K562 (cell line): ENCODE data around the gene CTSH. TPM values are rescaled to one million over a fixed set of nuclear protein-coding genes. Genes with fewer than 3 reads are reported as not detected.

ENCODE experiments used
- ATAC-seq: fragments of 200-7000 bp; cut with Tn5 transposase; 3 replicates; pipeline ENCODE4 v1.9.1; 2020; ENCODE audit warnings: moderate library complexity
- BruUV-seq: library from RNA; stranded (reverse); fragments of 400-500 nt; replicated peaks from 2 replicates; lab custom pipeline; 2021; lab: Mats Ljungman, UMichigan
- CTCF ChIA-PET: fragments of 300-600 bp; formaldehyde crosslinking; extraction: SDS; loops from one replicate; lab custom pipeline; 2021; ENCODE audit warnings: low intra/inter-chr PET ratio; lab: Yijun Ruan, JAX
- POLR2A ChIA-PET: fragments of 300-600, 350-650 bp; sonication (Branson Sonifier 250); formaldehyde crosslinking; extraction: SDS; loops from one replicate; lab custom pipeline; 2021; ENCODE audit warnings: antibody characterized with exemption, inconsistent platforms; lab: Yijun Ruan, JAX
- DNase-seq, 4 experiments: peaks; one replicate each; pipeline versions ENCODE4 v3.0.0 to v3.0.0-alpha.2; 2011 to 2018; ENCODE audit warnings: low spot score in 3 of 4, mixed read lengths in 3 of 4; ENCODE audit errors: extremely low read depth in 1 of 4
- FAIRE-seq: peaks from 2 replicates; lab custom pipeline; 2011; peaks lifted over from hg19 to GRCh38; lab: Jason Lieb, UNC
- H2AFZ ChIP-seq: 2 replicates; pipeline ENCODE4 v1.6.0; 2011; ENCODE audit warnings: low read depth, low read length, control low read depth, inconsistent platforms
- H3K27ac ChIP-seq: fragments of 200-600 bp; 3 replicates; pipeline ENCODE4 v1.8.0; 2011; ENCODE audit warnings: low read depth, mild to moderate bottlenecking, control low read depth, inconsistent platforms, low read length, moderate library complexity, mixed read lengths; ENCODE audit errors: extremely low read depth
- H3K27me3 ChIP-seq, 2 experiments: fragments of 300-600 bp in 1 of 2; 2 replicates in 1 of 2; 3 replicates in 1 of 2; pipeline versions ENCODE4 v1.6.0 to v1.8.0; 2011; ENCODE audit warnings: inconsistent platforms in 2 of 2, low read length in 2 of 2, mild to moderate bottlenecking in 1 of 2, mixed read lengths in 1 of 2, moderate library complexity in 1 of 2; ENCODE audit not compliant: control insufficient read depth in 2 of 2, insufficient read depth in 2 of 2
- H3K36me3 ChIP-seq: fragments of 300-600 bp; 3 replicates; pipeline ENCODE4 v1.8.0; 2011; ENCODE audit warnings: mild to moderate bottlenecking, low read length, inconsistent platforms; ENCODE audit not compliant: control insufficient read depth, insufficient read depth
- H3K4me1 ChIP-seq, 2 experiments: fragments of 200-600 bp in 1 of 2; replicated peaks in 1 of 2; 2 replicates in 1 of 2; 3 replicates in 1 of 2; pipeline versions ENCODE4 v1.5.1 to v1.8.0; 2011; ENCODE audit warnings: inconsistent platforms in 2 of 2, low read length in 2 of 2, mild to moderate bottlenecking in 1 of 2, mixed read lengths in 1 of 2, moderate library complexity in 1 of 2; ENCODE audit not compliant: control insufficient read depth in 2 of 2, insufficient read depth in 2 of 2
- H3K4me2 ChIP-seq: 2 replicates; pipeline ENCODE4 v1.6.1; 2011; ENCODE audit warnings: low read length, control low read depth, inconsistent platforms, mixed read lengths; ENCODE audit not compliant: insufficient read depth
- H3K4me3 ChIP-seq: fragments of 200-600 bp; sonication (generic), shearing (Covaris generic); 2 replicates; pipeline ENCODE4 v1.5.1; 2016; ENCODE audit warnings: control low read depth, inconsistent platforms
- H3K79me2 ChIP-seq: fragments of 200-600 bp; 3 replicates; pipeline ENCODE4 v1.8.0; 2011; ENCODE audit warnings: low read length, inconsistent platforms; ENCODE audit not compliant: control insufficient read depth, insufficient read depth
- H3K9ac ChIP-seq, 2 experiments: 2 replicates each; pipeline versions ENCODE4 v1.6.0 to v1.6.1; 2011; ENCODE audit warnings: low read depth in 2 of 2, low read length in 2 of 2, control low read depth in 1 of 2, inconsistent platforms in 1 of 2, mild to moderate bottlenecking in 1 of 2, mixed read lengths in 1 of 2; ENCODE audit not compliant: insufficient read depth in 1 of 2
- H3K9me1 ChIP-seq: one replicate; pipeline ENCODE4 v1.6.0; 2011; ENCODE audit warnings: inconsistent platforms, mild to moderate bottlenecking, low read length, moderate library complexity; ENCODE audit not compliant: control insufficient read depth, insufficient read depth
- H3K9me3 ChIP-seq: replicated peaks from 2 replicates; pipeline ENCODE4 v1.5.1; 2011; ENCODE audit warnings: low read depth, low read length, inconsistent platforms; ENCODE audit not compliant: control insufficient read depth, insufficient read depth
- H4K20me1 ChIP-seq: replicated peaks from 2 replicates; pipeline ENCODE4 v1.6.1; 2011; ENCODE audit warnings: low read length, inconsistent platforms, mixed read lengths; ENCODE audit not compliant: control insufficient read depth, insufficient read depth
- CHD1 ChIP-seq: fragments of 200-600 bp; sonication (generic); IDR thresholded peaks from one replicate; pipeline ENCODE4 v1.6.1; 2012; ENCODE audit warnings: mild to moderate bottlenecking, moderate library complexity, low read length, inconsistent platforms
- CXXC5 ChIP-seq: fragments of 250-450 bp; sonication (Bioruptor Pico); IDR thresholded peaks from 2 replicates; pipeline ENCODE4 v1.8.0; 2022; ENCODE audit warnings: inconsistent platforms, mild to moderate bottlenecking, moderate library complexity
- KLF10 ChIP-seq: fragments of 250-450 bp; sonication (Bioruptor Pico); IDR thresholded peaks from 2 replicates; pipeline ENCODE4 v1.6.1; 2021; ENCODE audit warnings: matching md5 sums
- NFIC ChIP-seq: fragments of 450-650 bp; IDR thresholded peaks from 2 replicates; pipeline ENCODE4 v1.6.1; 2017; ENCODE audit warnings: mild to moderate bottlenecking, inconsistent platforms
- PHF21A ChIP-seq: fragments of 450-650 bp; IDR thresholded peaks from 2 replicates; pipeline ENCODE4 v1.6.1; 2017; ENCODE audit warnings: low read depth, borderline replicate concordance
- RFX7 ChIP-seq: fragments of 250-450 bp; sonication (Bioruptor Pico); IDR thresholded peaks from 2 replicates; pipeline ENCODE4 v1.5.1; 2021; ENCODE audit warnings: mild to moderate bottlenecking
- SMARCC2 ChIP-seq: fragments of 450-650 bp; IDR thresholded peaks from 2 replicates; pipeline ENCODE4 v1.6.1; 2017; ENCODE audit warnings: antibody characterized with exemption, moderate library complexity, mild to moderate bottlenecking, low read depth
- ZKSCAN8 ChIP-seq: fragments of 200-800 bp; sonication (Bioruptor generic); IDR thresholded peaks from 2 replicates; pipeline ENCODE4 v1.6.1; 2016; ENCODE audit warnings: missing genetic modification characterization, missing compliant biosample characterization
- ZNF12 ChIP-seq: sonication (generic); formaldehyde crosslinking; IDR thresholded peaks from 2 replicates; pipeline ENCODE4 v1.4.0; 2020; ENCODE audit warnings: mild to moderate bottlenecking, missing genetic modification reagents
- WGBS: fragments of 100-300 bp; shearing (Covaris generic); methylation state at CpG from one replicate; pipeline ENCODE4 v1.1.6; 2016; ENCODE audit warnings: low coverage, mixed read lengths; ENCODE audit not compliant: insufficient coverage; ENCODE audit errors: missing lambda C conversion rate; 5-methylcytosine and 5-hydroxymethylcytosine counted together
- in situ Hi-C: fragments of 300-500 bp; cut with MboI; formaldehyde crosslinking; loops from 4 replicates; pipeline ENCODE4 v1.15.0; 2018; ENCODE audit warnings: inconsistent platforms, mixed read lengths
- intact Hi-C: fragments of 100-400 bp; cut with micrococcal nuclease; formaldehyde crosslinking; loops from 2 replicates; pipeline ENCODE4 v1.14.2; 2022
- polyA plus RNA-seq, 8 experiments: library from polyadenylated mRNA; depleted of rRNA in 4 of 8; stranded (reverse) in 5 of 8; unstranded in 3 of 8; fragments of >200 nt; fragmentation: Nextera tagmentation in 2 of 8; fragmentation: Illumina TruSeq in 1 of 8; extraction: Ambion mirVana in 2 of 8; extraction: Trizol in 1 of 8; gene quantifications; 2 replicates each; pipeline versions ENCODE4 v1.2.1 to v1.2.3, GENCODE V29; 2011 to 2014; ENCODE audit warnings: inconsistent platforms in 1 of 8, missing spikeins in 1 of 8
- total RNA-seq, 7 experiments: library from RNA; depleted of rRNA in 6 of 7; stranded (reverse); fragments of >200 nt in 6 of 7; fragmentation: Illumina TruSeq in 2 of 7; extraction: Trizol in 2 of 7; gene quantifications; 2 replicates each; pipeline versions ENCODE4 v1.2.1 to v1.2.3, GENCODE V29; 2011 to 2021; ENCODE audit warnings: low replicate concordance in 1 of 7
- TF ChIP-seq, protein P1 (sequence below): fragments of 450-650 bp; formaldehyde crosslinking; conservative IDR thresholded peaks from 2 replicates; pipeline ENCODE4 v1.4.0; 2022; ENCODE audit warnings: mild to moderate bottlenecking, missing genetic modification characterization
- TF ChIP-seq, protein P2 (sequence below): sonication (generic); formaldehyde crosslinking; IDR thresholded peaks from 2 replicates; pipeline ENCODE4 v1.8.0; 2022; ENCODE audit warnings: mild to moderate bottlenecking, missing genetic modification reagents

CTSH gene
- total and polyA plus RNA-seq, 9 of the 15 experiments (the other 6 are each of a cell fraction or from before 2014, with no cell fraction given): 15.0 to 462 (median 173) TPM

- no peaks in the 10 kb centered on the region for H3K79me2 ChIP-seq
- no peak overlapping the region for H3K9ac ChIP-seq
- DNase-seq (no peak), ATAC-seq (no peak), FAIRE-seq (no peak)
- no peak overlapping the region for H2AFZ ChIP-seq
- POLR2A ChIA-PET: interaction anchor here (1.9 kb wide), 1 partner anchor 10 kb away, joined by 6 read pairs; no protein-coding TSS in a partner anchor
- no peaks in the 10 kb centered on the region for H3K27me3 ChIP-seq
- CTCF ChIA-PET: no interaction called here
- H3K9me1 ChIP-seq: no peaks in the 10 kb centered on the region
- 95% methylated on average over 16 of the region's 17 CpGs for WGBS
- H3K9me3 ChIP-seq: no peaks in the 10 kb centered on the region
- H3K4me3 ChIP-seq: no peak overlapping the region
- TF ChIP-seq CHD1 (no peak), RFX7 (no peak), ZNF12 (CRISPR knock-in tag) (peak; percentile 64; the same call in 1 of the 2 replicates), ZKSCAN8 (CRISPR knock-in tag) (no peak), CXXC5 (CRISPR knock-in tag) (no peak), NFIC (peak; percentile 51), KLF10 (CRISPR knock-in tag) (no peak), PHF21A (no peak), SMARCC2 (no peak)
- TF ChIP-seq, protein P1, sequence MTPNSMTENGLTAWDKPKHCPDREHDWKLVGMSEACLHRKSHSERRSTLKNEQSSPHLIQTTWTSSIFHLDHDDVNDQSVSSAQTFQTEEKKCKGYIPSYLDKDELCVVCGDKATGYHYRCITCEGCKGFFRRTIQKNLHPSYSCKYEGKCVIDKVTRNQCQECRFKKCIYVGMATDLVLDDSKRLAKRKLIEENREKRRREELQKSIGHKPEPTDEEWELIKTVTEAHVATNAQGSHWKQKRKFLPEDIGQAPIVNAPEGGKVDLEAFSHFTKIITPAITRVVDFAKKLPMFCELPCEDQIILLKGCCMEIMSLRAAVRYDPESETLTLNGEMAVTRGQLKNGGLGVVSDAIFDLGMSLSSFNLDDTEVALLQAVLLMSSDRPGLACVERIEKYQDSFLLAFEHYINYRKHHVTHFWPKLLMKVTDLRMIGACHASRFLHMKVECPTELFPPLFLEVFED: no peak
- TF ChIP-seq, protein P2, sequence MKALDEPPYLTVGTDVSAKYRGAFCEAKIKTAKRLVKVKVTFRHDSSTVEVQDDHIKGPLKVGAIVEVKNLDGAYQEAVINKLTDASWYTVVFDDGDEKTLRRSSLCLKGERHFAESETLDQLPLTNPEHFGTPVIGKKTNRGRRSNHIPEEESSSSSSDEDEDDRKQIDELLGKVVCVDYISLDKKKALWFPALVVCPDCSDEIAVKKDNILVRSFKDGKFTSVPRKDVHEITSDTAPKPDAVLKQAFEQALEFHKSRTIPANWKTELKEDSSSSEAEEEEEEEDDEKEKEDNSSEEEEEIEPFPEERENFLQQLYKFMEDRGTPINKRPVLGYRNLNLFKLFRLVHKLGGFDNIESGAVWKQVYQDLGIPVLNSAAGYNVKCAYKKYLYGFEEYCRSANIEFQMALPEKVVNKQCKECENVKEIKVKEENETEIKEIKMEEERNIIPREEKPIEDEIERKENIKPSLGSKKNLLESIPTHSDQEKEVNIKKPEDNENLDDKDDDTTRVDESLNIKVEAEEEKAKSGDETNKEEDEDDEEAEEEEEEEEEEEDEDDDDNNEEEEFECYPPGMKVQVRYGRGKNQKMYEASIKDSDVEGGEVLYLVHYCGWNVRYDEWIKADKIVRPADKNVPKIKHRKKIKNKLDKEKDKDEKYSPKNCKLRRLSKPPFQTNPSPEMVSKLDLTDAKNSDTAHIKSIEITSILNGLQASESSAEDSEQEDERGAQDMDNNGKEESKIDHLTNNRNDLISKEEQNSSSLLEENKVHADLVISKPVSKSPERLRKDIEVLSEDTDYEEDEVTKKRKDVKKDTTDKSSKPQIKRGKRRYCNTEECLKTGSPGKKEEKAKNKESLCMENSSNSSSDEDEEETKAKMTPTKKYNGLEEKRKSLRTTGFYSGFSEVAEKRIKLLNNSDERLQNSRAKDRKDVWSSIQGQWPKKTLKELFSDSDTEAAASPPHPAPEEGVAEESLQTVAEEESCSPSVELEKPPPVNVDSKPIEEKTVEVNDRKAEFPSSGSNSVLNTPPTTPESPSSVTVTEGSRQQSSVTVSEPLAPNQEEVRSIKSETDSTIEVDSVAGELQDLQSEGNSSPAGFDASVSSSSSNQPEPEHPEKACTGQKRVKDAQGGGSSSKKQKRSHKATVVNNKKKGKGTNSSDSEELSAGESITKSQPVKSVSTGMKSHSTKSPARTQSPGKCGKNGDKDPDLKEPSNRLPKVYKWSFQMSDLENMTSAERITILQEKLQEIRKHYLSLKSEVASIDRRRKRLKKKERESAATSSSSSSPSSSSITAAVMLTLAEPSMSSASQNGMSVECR (CRISPR knock-in tag): no peak
- H3K36me3 ChIP-seq: peaks cover 83% of the 10 kb centered on the region; the same call in 2 of the 3 replicates
- no peak overlapping the region for H3K27ac ChIP-seq
- H4K20me1 ChIP-seq: no peaks in the 10 kb centered on the region
- no TSS peak for BruUV-seq
- in situ Hi-C loops: no loop called here
- H3K4me2 ChIP-seq: no peak overlapping the region
- intact Hi-C loops: no loop called here
- H3K4me1 ChIP-seq: peaks cover 11 to 23% of the 10 kb centered on the region in 2 experiments
Observed at GRCh38 chr15:78927077-78927790, 17.6 kb downstream of the CTSH start.
